ENCODE data around the gene ATG2A.
A peak's percentile ranks its signal among the peaks of the same experiment; 100 is the strongest.

ATG2A gene

GRCh38 chr11:64932324-64932723 lies 15.3 kb upstream of the ATG2A start:
- no peak for TF ChIP-seq CTCF (conservative IDR thresholded peaks at IDR 0.05; ENCODE audit: low read depth, low read length)
- no peak overlapping the region for H3K4me3 ChIP-seq (ENCODE audit: low read depth, low read length)
- no peak for DNase-seq (ENCODE audit: low read depth)

GRCh38 chr11:64931290-64931689 lies 14.3 kb upstream of the ATG2A start:
- no peak for DNase-seq (ENCODE audit: low read depth)
- H3K4me3 ChIP-seq (ENCODE audit: low read depth, low read length) = no peak overlapping the region
- no peak for TF ChIP-seq CTCF (conservative IDR thresholded peaks at IDR 0.05; ENCODE audit: low read depth, low read length)

- H3K4me3 ChIP-seq (ENCODE audit: low read depth, low read length) = no peak overlapping the region
- TF ChIP-seq CTCF (conservative IDR thresholded peaks at IDR 0.05; ENCODE audit: low read depth, low read length) = no peak
- DNase-seq (ENCODE audit: low read depth) = no peak
Measured at GRCh38 chr11:64930340-64930739, 13.3 kb upstream of the ATG2A start.

- no peak overlapping the region for H3K4me3 ChIP-seq (ENCODE audit: low read depth, low read length)
- TF ChIP-seq CTCF (conservative IDR thresholded peaks at IDR 0.05; ENCODE audit: low read depth, low read length) = no peak
- no peak for DNase-seq (ENCODE audit: low read depth)
Measured at GRCh38 chr11:64929625-64930024, 12.6 kb upstream of the ATG2A start.

- no peak for DNase-seq (ENCODE audit: low read depth)
- no peak for TF ChIP-seq CTCF (conservative IDR thresholded peaks at IDR 0.05; ENCODE audit: low read depth, low read length)
- H3K4me3 ChIP-seq (ENCODE audit: low read depth, low read length) = no peak overlapping the region
Measured at GRCh38 chr11:64928957-64929356, 11.9 kb upstream of the ATG2A start.

- DNase-seq (ENCODE audit: low read depth) = no peak
- no peak for TF ChIP-seq CTCF (conservative IDR thresholded peaks at IDR 0.05; ENCODE audit: low read depth, low read length)
- no peak overlapping the region for H3K4me3 ChIP-seq (ENCODE audit: low read depth, low read length)
Measured at GRCh38 chr11:64926689-64927088, 9.7 kb upstream of the ATG2A start.

- TF ChIP-seq CTCF (conservative IDR thresholded peaks at IDR 0.05; ENCODE audit: low read depth, low read length) = no peak
- no peak for DNase-seq (ENCODE audit: low read depth)
- peak overlapping the region; percentile 82 for H3K4me3 ChIP-seq (ENCODE audit: low read depth, low read length)
Measured at GRCh38 chr11:64925536-64926436, 8.8 kb upstream of the ATG2A start.
